Loucy (cell line): ENCODE results near the gene FOSB.

Source experiments
- H2AFZ ChIP-seq: fragments of 200-600 bp; sonication (generic); 2 replicates; pipeline ENCODE4 v1.6.0; 2016; ENCODE audit warnings: antibody characterized with exemption, mild to moderate bottlenecking, low read length, moderate library complexity
- H3F3A ChIP-seq: fragments of 200-600 bp; 2 replicates; pipeline ENCODE4 v1.6.0; 2016; ENCODE audit warnings: antibody characterized with exemption, low read depth, mild to moderate bottlenecking
- H3K27me3 ChIP-seq: fragments of 200-600 bp; sonication (generic); 2 replicates; pipeline ENCODE4 v1.6.1; 2014; ENCODE audit warnings: low read length, mild to moderate bottlenecking; ENCODE audit not compliant: insufficient read depth, poor library complexity, severe bottlenecking
- H3K36me3 ChIP-seq: fragments of 200-600 bp; sonication (generic); 2 replicates; pipeline ENCODE4 v1.6.1; 2016; ENCODE audit warnings: low read length; ENCODE audit not compliant: insufficient read depth
- H3K4me1 ChIP-seq: fragments of 200-600 bp; sonication (generic); 2 replicates; pipeline ENCODE4 v1.5.1; 2014; ENCODE audit warnings: low read length, mild to moderate bottlenecking; ENCODE audit not compliant: insufficient read depth, poor library complexity, severe bottlenecking
- H3K4me2 ChIP-seq: fragments of 200-600 bp; sonication (generic); 2 replicates; pipeline ENCODE4 v1.6.0; 2014; ENCODE audit warnings: antibody characterized with exemption, low read length, low read depth, mild to moderate bottlenecking; ENCODE audit not compliant: poor library complexity, severe bottlenecking
- H3K4me3 ChIP-seq: fragments of 200-600 bp; sonication (generic); 2 replicates; pipeline ENCODE4 v1.5.1; 2014; ENCODE audit warnings: low read length, mild to moderate bottlenecking, mixed read lengths; ENCODE audit not compliant: poor library complexity, severe bottlenecking
- H3K79me2 ChIP-seq: fragments of 200-600 bp; sonication (generic); 2 replicates; pipeline ENCODE4 v1.6.1; 2014; ENCODE audit warnings: low read length; ENCODE audit not compliant: insufficient read depth
- H3K9ac ChIP-seq: fragments of 200-600 bp; sonication (generic); 2 replicates; pipeline ENCODE4 v1.6.0; 2014; ENCODE audit warnings: mild to moderate bottlenecking, low read depth, low read length, moderate library complexity; ENCODE audit not compliant: poor library complexity, severe bottlenecking
- H3K9me2 ChIP-seq: fragments of 200-600 bp; sonication (generic); replicated peaks from 2 replicates; pipeline ENCODE4 v1.6.1; 2016; ENCODE audit warnings: low read depth, low read length, mixed read lengths
- H3K9me3 ChIP-seq: fragments of 200-600 bp; sonication (generic); 2 replicates; pipeline ENCODE4 v1.6.1; 2014; ENCODE audit warnings: mild to moderate bottlenecking, antibody characterized with exemption, low read length, low read depth; ENCODE audit not compliant: insufficient read depth
- H4K20me1 ChIP-seq: fragments of 200-600 bp; sonication (generic); 2 replicates; pipeline ENCODE4 v1.6.0; 2014; ENCODE audit warnings: antibody characterized with exemption, low read length, mild to moderate bottlenecking; ENCODE audit not compliant: insufficient read depth, poor library complexity, severe bottlenecking
- EZH2phosphoT487 ChIP-seq: fragments of 200-600 bp; IDR thresholded peaks from 2 replicates; pipeline ENCODE4 v1.6.1; 2018; ENCODE audit warnings: antibody characterized with exemption, mild to moderate bottlenecking, moderate library complexity, borderline replicate concordance
- TF ChIP-seq, protein P1 (sequence below): fragments of 200-600 bp; sonication (generic); conservative IDR thresholded peaks from 2 replicates; pipeline ENCODE4 v1.5.1; 2014; ENCODE audit warnings: mild to moderate bottlenecking, antibody characterized with exemption, low read length

The FOSB gene

DNA sequence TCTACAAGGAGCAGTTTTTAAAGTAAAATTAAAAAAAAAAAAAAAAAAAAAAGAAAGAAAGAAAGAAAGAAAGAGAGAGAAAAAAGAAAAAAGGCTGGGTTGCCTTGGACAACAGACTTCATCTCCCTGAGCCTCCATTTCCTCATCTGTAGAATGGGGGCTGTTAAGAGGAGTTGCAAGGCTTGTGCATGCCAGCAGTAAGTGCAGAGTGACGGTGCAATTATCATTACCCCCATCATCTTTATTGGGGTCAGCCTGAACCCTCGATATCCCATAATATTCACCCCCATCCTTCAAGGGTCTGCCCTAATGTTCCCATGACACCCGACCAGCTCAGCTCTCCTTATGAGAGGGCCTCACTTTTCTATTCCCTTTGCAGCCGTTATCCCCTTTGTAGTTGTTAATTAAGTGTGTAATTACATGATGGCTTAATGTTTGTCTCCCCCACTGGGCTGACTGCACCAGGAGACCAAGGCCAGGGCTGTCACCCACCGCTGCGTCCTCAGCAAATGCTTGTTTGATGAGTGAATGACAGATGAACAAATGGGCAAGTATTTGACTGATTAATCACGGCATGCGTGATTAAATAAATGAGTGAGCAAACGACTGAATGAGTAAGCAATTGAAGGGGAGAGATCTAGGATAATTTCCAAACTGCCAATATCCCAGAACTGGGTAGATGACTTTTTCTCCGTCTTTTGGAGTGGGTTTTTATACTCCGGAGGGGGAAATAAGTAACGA, 10.1 kb downstream of the FOSB start:
- H3K4me2 ChIP-seq: peak overlapping the region; percentile 86
- no peaks in the 10 kb centered on the region for H3F3A ChIP-seq
- H3K36me3 ChIP-seq: no peaks in the 10 kb centered on the region
- no peaks in the 10 kb centered on the region for H3K27me3 ChIP-seq
- peaks cover 6% of the 10 kb centered on the region for H3K4me1 ChIP-seq
- no peaks in the 10 kb centered on the region for H3K9me2 ChIP-seq
- no peaks in the 10 kb centered on the region for H3K79me2 ChIP-seq
- TF ChIP-seq, protein P1, sequence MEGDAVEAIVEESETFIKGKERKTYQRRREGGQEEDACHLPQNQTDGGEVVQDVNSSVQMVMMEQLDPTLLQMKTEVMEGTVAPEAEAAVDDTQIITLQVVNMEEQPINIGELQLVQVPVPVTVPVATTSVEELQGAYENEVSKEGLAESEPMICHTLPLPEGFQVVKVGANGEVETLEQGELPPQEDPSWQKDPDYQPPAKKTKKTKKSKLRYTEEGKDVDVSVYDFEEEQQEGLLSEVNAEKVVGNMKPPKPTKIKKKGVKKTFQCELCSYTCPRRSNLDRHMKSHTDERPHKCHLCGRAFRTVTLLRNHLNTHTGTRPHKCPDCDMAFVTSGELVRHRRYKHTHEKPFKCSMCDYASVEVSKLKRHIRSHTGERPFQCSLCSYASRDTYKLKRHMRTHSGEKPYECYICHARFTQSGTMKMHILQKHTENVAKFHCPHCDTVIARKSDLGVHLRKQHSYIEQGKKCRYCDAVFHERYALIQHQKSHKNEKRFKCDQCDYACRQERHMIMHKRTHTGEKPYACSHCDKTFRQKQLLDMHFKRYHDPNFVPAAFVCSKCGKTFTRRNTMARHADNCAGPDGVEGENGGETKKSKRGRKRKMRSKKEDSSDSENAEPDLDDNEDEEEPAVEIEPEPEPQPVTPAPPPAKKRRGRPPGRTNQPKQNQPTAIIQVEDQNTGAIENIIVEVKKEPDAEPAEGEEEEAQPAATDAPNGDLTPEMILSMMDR: no peak; the same call in 1 of the 2 replicates
- TF ChIP-seq EZH2phosphoT487: no peak
- peak overlapping the region; percentile 22 for H3K9ac ChIP-seq
- H2AFZ ChIP-seq: 0 out of 2 replicates have a peak overlapping the region, but pooled peaks have one; percentile 8
- H3K9me3 ChIP-seq: no peaks in the 10 kb centered on the region
- H4K20me1 ChIP-seq: no peaks in the 10 kb centered on the region
- peak overlapping the region; percentile 75 for H3K4me3 ChIP-seq

DNA sequence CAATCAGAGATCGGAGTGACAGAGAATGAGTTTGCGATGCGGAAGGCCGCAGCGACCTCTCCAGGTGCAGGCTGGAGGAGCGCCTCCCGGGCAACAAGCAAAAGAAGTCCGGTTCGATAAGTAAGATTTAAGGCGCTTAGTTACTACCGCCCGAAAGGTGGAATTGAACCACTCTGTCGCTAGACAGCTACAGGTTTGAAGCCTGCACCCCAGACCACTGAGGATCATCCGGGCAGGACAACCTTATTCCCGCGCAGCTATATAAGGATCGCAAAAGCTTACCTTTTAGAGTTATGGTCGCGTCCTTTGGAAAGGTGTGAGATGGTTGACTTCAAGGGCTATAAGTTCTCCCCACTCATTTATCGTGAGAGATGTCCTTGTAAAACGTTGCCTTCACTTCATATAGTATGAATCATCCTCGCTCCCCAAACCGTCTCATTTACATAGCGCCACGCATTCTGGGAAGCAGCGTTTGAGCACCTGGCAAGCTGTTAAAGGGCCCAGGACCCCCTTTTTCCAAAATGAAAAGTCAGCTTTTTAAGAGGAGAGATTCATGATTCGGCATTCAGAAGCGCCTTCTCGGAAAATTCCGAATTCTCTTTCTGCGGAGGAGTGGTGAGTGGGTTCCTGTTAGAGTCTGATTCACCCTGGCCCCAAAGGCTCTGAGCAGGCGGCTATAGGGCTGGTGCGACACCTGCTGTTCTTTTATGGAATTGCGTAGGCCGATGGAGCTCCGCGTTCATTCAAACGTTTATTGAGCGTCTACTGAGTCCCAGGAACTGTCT, 10.8 kb downstream of the FOSB start:
- Histone ChIP-seq H3K9ac (peak overlapping the region; percentile 61), H3K36me3 (no peaks in the 10 kb centered on the region), H3K27me3 (no peaks in the 10 kb centered on the region), H3K4me2 (peak overlapping the region; percentile 86), H3K79me2 (no peaks in the 10 kb centered on the region), H3K9me3 (no peaks in the 10 kb centered on the region), H2AFZ (peak overlapping the region; percentile 83), H3F3A (no peaks in the 10 kb centered on the region), H3K9me2 (no peaks in the 10 kb centered on the region), H3K4me3 (peak overlapping the region; percentile 75), H4K20me1 (no peaks in the 10 kb centered on the region), H3K4me1 (peaks cover 6% of the 10 kb centered on the region)
- TF ChIP-seq EZH2phosphoT487: no peak
- TF ChIP-seq, protein P1: peak; percentile 98

DNA sequence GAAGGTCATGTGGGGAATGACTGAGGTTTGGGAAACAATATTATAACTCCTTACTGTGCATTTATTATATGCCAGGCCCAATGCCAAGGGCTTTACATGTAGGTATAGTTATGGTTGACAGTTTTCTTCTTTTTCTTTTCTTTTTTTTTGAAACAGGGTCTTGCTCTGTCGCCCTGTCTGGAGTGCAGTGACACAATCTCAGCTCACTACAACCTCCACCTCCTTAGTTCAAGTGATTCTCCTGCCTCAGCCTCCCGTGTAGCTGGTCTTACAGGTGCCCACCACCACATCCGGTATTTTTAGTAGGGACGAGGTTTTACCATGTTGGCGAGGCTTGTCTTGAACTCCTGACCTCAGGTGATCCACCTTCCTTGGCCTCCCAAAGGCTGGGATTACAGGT, 15.2 kb downstream of the FOSB start:
- no peak for TF ChIP-seq EZH2phosphoT487

More for the DNA sequence above, 15.2 kb downstream of the FOSB start:
- peaks cover 7% of the 10 kb centered on the region for H3K4me1 ChIP-seq
- H3K79me2 ChIP-seq: no peaks in the 10 kb centered on the region
- no peak overlapping the region for H3K4me2 ChIP-seq
- no peaks in the 10 kb centered on the region for H3F3A ChIP-seq
- H3K36me3 ChIP-seq: no peaks in the 10 kb centered on the region
- H3K9ac ChIP-seq: no peak overlapping the region
- no peak overlapping the region for H3K4me3 ChIP-seq
- no peaks in the 10 kb centered on the region for H3K9me2 ChIP-seq
- no peaks in the 10 kb centered on the region for H3K9me3 ChIP-seq
- no peaks in the 10 kb centered on the region for H3K27me3 ChIP-seq
- H2AFZ ChIP-seq: no peak overlapping the region
- no peaks in the 10 kb centered on the region for H4K20me1 ChIP-seq
